Brain microvascular endothelial cell (primary cell): ENCODE measurements around the gene SNX7.

ENCODE experiments used
- DNase-seq: peaks from one replicate; pipeline ENCODE4 v3.0.0-alpha.2; 2020
- H3K27ac ChIP-seq: fragments of 250-450 bp; sonication (Bioruptor Pico); 2 replicates; pipeline ENCODE4 v1.5.1; 2020; ENCODE audit warnings: mild to moderate bottlenecking, moderate library complexity
- H3K27me3 ChIP-seq: fragments of 250-450 bp; sonication (Bioruptor Pico); replicated peaks from 2 replicates; pipeline ENCODE4 v1.5.1; 2020; ENCODE audit warnings: mild to moderate bottlenecking
- H3K36me3 ChIP-seq: fragments of 250-450 bp; sonication (Bioruptor Pico); replicated peaks from 2 replicates; pipeline ENCODE4 v1.5.1; 2020; ENCODE audit warnings: mild to moderate bottlenecking
- H3K4me3 ChIP-seq: 2 replicates; pipeline ENCODE4 v1.5.1; 2011; ENCODE audit warnings: low read depth, mild to moderate bottlenecking, control low read depth, low read length, moderate library complexity
- CTCF ChIP-seq: IDR thresholded peaks from 2 replicates; pipeline ENCODE4 v1.5.1; 2011; ENCODE audit warnings: low read depth, mild to moderate bottlenecking, moderate library complexity, low read length, control low read depth, inconsistent platforms; ENCODE audit errors: missing control alignments
- in situ Hi-C: cut with HindIII; loops from 2 replicates; pipeline ENCODE4 v1.10.0; 2017; ENCODE audit warnings: low sequenced_read_pairs, low pct_ligation_motif_present

The SNX7 gene

GRCh38 chr1:98669355-98670296 is 8.1 kb downstream of the SNX7 start:
- DNase-seq = no peak
- TF ChIP-seq CTCF = no peak
- in situ Hi-C loops = no loop called here
- Histone ChIP-seq H3K27me3 (no peaks in the 10 kb centered on the region), H3K4me3 (no peak overlapping the region), H3K36me3 (no peaks in the 10 kb centered on the region), H3K27ac (no peak overlapping the region)

GRCh38 chr1:98672189-98672588 is 10.7 kb downstream of the SNX7 start:
- in situ Hi-C loops = no loop called here
- Histone ChIP-seq H3K27ac (no peak overlapping the region), H3K27me3 (no peaks in the 10 kb centered on the region), H3K36me3 (no peaks in the 10 kb centered on the region), H3K4me3 (no peak overlapping the region)
- DNase-seq = no peak
- TF ChIP-seq CTCF = no peak

- Histone ChIP-seq H3K27me3 (no peaks in the 10 kb centered on the region), H3K4me3 (no peak overlapping the region), H3K36me3 (no peaks in the 10 kb centered on the region), H3K27ac (no peak overlapping the region)
- in situ Hi-C loops = no loop called here
- DNase-seq = no peak
- no peak for TF ChIP-seq CTCF
These were observed 12.7 kb downstream of the SNX7 start for GRCh38 chr1:98674075-98674781.

- H3K4me3 ChIP-seq = no peak overlapping the region
These were observed 13.8 kb downstream of the SNX7 start for GRCh38 chr1:98675282-98675681.

GRCh38 chr1:98677288-98677687 is 15.8 kb downstream of the SNX7 start:
- peak; percentile 24 for DNase-seq
- Histone ChIP-seq H3K4me3 (no peak overlapping the region), H3K36me3 (no peaks in the 10 kb centered on the region), H3K27ac (no peak overlapping the region), H3K27me3 (no peaks in the 10 kb centered on the region)
- in situ Hi-C loops = no loop called here
- TF ChIP-seq CTCF = no peak

More at GRCh38 chr1:98675282-98675681, 13.8 kb downstream of the SNX7 start:
- no peak for DNase-seq
- in situ Hi-C loops = no loop called here
- H3K27me3 ChIP-seq = no peaks in the 10 kb centered on the region
- no peaks in the 10 kb centered on the region for H3K36me3 ChIP-seq
- H3K27ac ChIP-seq = no peak overlapping the region
- TF ChIP-seq CTCF = no peak
